ENCODE measurements around the gene MYEOV. TPM values are rescaled to one million over a fixed set of nuclear protein-coding genes. Genes with fewer than 3 reads are reported as not detected.

MYEOV gene
- total and polyA plus RNA-seq, 4 experiments from 2014 or later = not detected

DNA sequence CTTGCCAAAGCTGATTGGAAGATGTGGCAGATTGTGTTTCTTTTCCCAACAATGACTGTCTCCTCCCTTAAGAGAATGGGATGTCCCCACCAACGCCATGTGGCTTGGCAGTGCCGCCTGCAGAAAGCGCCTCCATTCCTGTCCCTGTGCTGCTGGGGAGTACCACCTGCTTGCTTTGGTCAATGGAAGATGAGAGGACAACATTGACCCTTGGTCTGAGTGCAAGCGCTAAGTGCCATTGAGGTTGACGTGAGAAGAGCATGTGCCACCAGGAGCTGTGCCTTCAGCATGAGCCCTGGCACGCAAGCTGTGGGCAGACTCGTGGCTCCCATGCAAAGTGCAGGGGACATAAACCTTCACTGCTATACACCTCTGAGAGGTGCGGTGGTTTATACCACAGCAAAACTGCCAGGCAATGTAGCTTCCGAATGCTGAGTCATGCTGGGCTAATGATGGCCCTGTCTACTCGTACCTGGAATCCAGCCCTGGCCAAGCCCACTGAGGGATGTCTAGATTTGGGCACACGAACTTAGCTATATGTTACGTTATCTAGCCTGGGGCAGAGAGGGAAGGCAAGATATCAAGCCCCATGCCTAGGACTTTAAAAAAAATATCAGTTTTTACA is 41.9 kb downstream of the MYEOV start:
- H3K9me3 Mint-ChIP-seq = peaks cover 0 to 11% (median under 1%) of the 10 kb centered on the region in 8 donors
- H3K27ac ChIP-seq (ENCODE audit: low read depth, low read length) = no peak overlapping the region
- no peaks in the 10 kb centered on the region for H3K36me3 ChIP-seq (ENCODE audit: insufficient read depth, low read length)
- CTCF ChIA-PET (ENCODE audit: partially characterized antibody) = interaction anchor here (0.9 to 1.6 kb wide), 2 partner anchors 19 to 43 kb away, joined by 3 to 4 read pairs; no protein-coding TSS in a partner anchor
- H3K4me3 Mint-ChIP-seq = no peak overlapping the region
- H3K27me3 ChIP-seq (ENCODE audit: insufficient read depth, low read length) = no peaks in the 10 kb centered on the region
- DNase-seq = no peak
- POLR2A ChIA-PET (ENCODE audit: partially characterized antibody) = no interaction called here
- H3K9me3 ChIP-seq (ENCODE audit: control insufficient read depth in 1 of 2, low read length in 2 of 2) = no peaks in the 10 kb centered on the region
- no peak overlapping the region for H3K27ac Mint-ChIP-seq
- H3K36me3 Mint-ChIP-seq = no peaks in the 10 kb centered on the region
- intact Hi-C loops (cut with micrococcal nuclease) = no loop called here
- H3K4me3 ChIP-seq (ENCODE audit: low read length in 2 of 2) = no peak overlapping the region
- no peaks in the 10 kb centered on the region for H3K27me3 Mint-ChIP-seq
- H3K4me1 Mint-ChIP-seq = peaks cover 18 to 40% (median 22%) of the 10 kb centered on the region in 4 donors
- H3K4me1 ChIP-seq (ENCODE audit: insufficient read depth, low read length) = peaks cover 23% of the 10 kb centered on the region

DNA sequence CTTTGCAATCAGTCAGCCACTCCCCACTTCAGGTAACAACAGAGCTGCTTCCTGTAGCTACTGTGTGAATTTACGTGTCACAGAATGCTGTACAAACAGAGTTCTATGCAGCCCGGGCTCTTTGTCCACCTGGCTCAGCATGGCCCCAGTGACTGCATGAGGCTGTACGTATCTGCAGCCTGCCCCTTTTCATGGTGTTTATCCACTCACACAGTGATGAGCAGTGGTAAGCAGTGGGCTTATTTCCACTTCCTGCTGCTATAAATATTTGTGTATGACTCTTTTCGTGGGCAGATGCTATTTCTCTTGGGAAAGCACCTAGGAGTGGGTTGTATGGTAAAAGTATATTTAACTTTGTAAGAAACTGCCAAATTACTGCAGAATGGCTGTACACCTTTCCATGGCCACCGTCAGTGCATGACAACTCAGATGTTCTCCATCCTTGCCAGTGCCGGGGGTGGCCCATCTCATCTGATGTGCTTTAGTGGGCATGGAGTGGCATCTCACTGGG is 43.3 kb downstream of the MYEOV start:
- ChIA-PET POLR2A (ENCODE audit: partially characterized antibody) (no interaction called here), CTCF (ENCODE audit: partially characterized antibody) (interaction anchor here (1.6 kb wide), 1 partner anchor 21 kb away, joined by 3 read pairs; no protein-coding TSS in a partner anchor)
- H3K4me1 Mint-ChIP-seq = peaks cover 18 to 40% (median 22%) of the 10 kb centered on the region in 4 donors
- Histone ChIP-seq H3K9me3 (ENCODE audit: control insufficient read depth in 1 of 2, low read length in 2 of 2) (no peaks in the 10 kb centered on the region), H3K4me3 (ENCODE audit: low read length in 2 of 2) (no peak overlapping the region), H3K27me3 (ENCODE audit: insufficient read depth, low read length) (no peaks in the 10 kb centered on the region), H3K36me3 (ENCODE audit: insufficient read depth, low read length) (no peaks in the 10 kb centered on the region), H3K27ac (ENCODE audit: low read depth, low read length) (no peak overlapping the region), H3K4me1 (ENCODE audit: insufficient read depth, low read length) (peaks cover 23% of the 10 kb centered on the region)
- peak in 4 of 5 donors; percentile 15 to 46 (median 30) for DNase-seq
- no peaks in the 10 kb centered on the region for H3K36me3 Mint-ChIP-seq
- H3K27me3 Mint-ChIP-seq = no peaks in the 10 kb centered on the region
- peaks cover 0 to 4% (median 0%) of the 10 kb centered on the region in 8 donors for H3K9me3 Mint-ChIP-seq
- peak overlapping the region; percentile 5 to 72 (median 54) for H3K4me3 Mint-ChIP-seq
- H3K27ac Mint-ChIP-seq = peak overlapping the region; percentile 26 to 90 (median 60)
- intact Hi-C loops (cut with micrococcal nuclease) = no loop called here

DNA sequence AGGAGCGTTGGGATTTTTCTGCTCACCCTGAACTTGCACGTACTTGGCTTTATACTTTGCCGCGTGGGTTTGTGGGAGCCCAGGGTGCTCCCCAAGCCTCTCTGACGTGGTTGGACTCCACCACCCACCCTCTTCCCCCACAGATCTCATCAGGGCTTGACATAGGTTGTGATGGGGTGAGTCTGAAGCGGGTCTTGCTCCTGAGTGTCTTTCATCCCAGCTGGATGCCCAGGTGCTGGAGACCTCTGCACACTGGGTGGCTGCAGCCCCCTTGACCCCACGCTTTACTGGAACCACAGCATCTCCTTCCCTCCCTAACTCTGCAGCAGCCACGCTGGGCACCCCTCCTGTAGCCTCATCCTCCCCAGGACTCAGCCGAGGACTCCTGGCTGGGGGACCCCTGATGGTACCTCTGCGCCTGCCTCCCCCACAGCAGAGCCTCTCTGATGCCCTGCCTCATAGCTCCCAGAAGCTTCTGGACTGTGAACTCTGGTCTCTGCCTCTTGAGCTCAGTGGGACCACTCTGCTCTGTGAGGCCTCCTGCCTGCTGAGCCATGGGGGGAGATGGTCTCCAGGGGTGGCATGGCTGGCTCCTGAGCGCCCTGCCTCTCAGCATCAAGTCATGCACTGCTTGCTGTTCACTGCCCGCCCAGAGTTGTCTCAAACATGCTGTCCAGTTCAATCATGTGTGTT is 45.2 kb downstream of the MYEOV start:
- Histone ChIP-seq H3K36me3 (ENCODE audit: insufficient read depth, low read length) (no peaks in the 10 kb centered on the region), H3K27ac (ENCODE audit: low read depth, low read length) (no peak overlapping the region), H3K4me1 (ENCODE audit: insufficient read depth, low read length) (peaks cover 23% of the 10 kb centered on the region), H3K4me3 (ENCODE audit: low read length in 2 of 2) (no peak overlapping the region), H3K27me3 (ENCODE audit: insufficient read depth, low read length) (no peaks in the 10 kb centered on the region), H3K9me3 (ENCODE audit: control insufficient read depth in 1 of 2, low read length in 2 of 2) (no peaks in the 10 kb centered on the region)
- ChIA-PET CTCF (ENCODE audit: partially characterized antibody) (no interaction called here), POLR2A (ENCODE audit: partially characterized antibody) (no interaction called here)
- H3K4me1 Mint-ChIP-seq = peaks cover 18 to 40% (median 22%) of the 10 kb centered on the region in 4 donors
- peaks cover 0 to 4% (median 0%) of the 10 kb centered on the region in 8 donors for H3K9me3 Mint-ChIP-seq
- H3K36me3 Mint-ChIP-seq = no peaks in the 10 kb centered on the region
- H3K4me3 Mint-ChIP-seq = peak overlapping the region in 3 of 8 donors; percentile 0 to 65 (median 63)
- intact Hi-C loops (cut with micrococcal nuclease) = no loop called here
- DNase-seq = no peak
- H3K27me3 Mint-ChIP-seq = no peaks in the 10 kb centered on the region
- peak overlapping the region in 3 of 7 donors; percentile 8 to 53 (median 32) for H3K27ac Mint-ChIP-seq

DNA sequence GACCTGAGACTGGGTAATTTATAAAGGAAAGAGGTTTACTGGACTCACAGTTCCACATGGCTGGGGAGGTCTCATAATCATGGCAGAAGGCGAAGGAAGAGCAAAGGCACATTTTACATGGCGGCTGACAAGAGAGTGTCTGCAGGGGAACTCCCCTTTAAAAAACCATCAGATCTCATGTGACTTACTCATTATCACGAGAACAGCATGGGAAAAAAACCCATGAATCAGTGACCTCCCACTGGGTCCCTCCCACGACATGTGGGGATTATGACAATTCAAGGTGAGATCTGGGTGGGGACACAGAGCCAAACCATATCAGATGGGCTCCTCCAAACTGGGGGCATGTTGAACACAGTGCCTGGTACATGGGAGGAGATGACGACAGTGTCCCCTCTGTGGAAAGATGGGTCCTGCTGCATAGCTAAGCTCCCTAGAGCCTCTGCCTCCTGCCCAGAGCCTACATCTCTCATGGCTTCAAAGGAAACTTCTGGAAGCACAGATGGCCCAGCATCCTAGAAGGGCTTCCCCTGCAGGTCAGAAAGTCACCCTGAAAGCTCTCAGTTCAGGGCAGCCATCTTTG is 46.1 kb downstream of the MYEOV start:
- CTCF ChIA-PET (ENCODE audit: partially characterized antibody) = no interaction called here
- no peak overlapping the region for H3K27ac ChIP-seq (ENCODE audit: low read depth, low read length)
- H3K4me1 Mint-ChIP-seq = peaks cover 18 to 40% (median 22%) of the 10 kb centered on the region in 4 donors
- H3K9me3 ChIP-seq (ENCODE audit: control insufficient read depth in 1 of 2, low read length in 2 of 2) = no peaks in the 10 kb centered on the region
- no peak for DNase-seq
- H3K27ac Mint-ChIP-seq = no peak overlapping the region
- no peak overlapping the region for H3K4me3 Mint-ChIP-seq
- H3K27me3 Mint-ChIP-seq = no peaks in the 10 kb centered on the region
- H3K4me1 ChIP-seq (ENCODE audit: insufficient read depth, low read length) = peaks cover 23% of the 10 kb centered on the region
- intact Hi-C loops (cut with micrococcal nuclease) = no loop called here
- POLR2A ChIA-PET (ENCODE audit: partially characterized antibody) = interaction anchor here (0.6 kb wide), 1 partner anchor 33 kb away, joined by 3 read pairs; no protein-coding TSS in a partner anchor
- H3K9me3 Mint-ChIP-seq = peaks cover 0 to 4% (median 0%) of the 10 kb centered on the region in 8 donors
- no peak overlapping the region for H3K4me3 ChIP-seq (ENCODE audit: low read length in 2 of 2)
- H3K36me3 ChIP-seq (ENCODE audit: insufficient read depth, low read length) = no peaks in the 10 kb centered on the region
- no peaks in the 10 kb centered on the region for H3K36me3 Mint-ChIP-seq
- no peaks in the 10 kb centered on the region for H3K27me3 ChIP-seq (ENCODE audit: insufficient read depth, low read length)

DNA sequence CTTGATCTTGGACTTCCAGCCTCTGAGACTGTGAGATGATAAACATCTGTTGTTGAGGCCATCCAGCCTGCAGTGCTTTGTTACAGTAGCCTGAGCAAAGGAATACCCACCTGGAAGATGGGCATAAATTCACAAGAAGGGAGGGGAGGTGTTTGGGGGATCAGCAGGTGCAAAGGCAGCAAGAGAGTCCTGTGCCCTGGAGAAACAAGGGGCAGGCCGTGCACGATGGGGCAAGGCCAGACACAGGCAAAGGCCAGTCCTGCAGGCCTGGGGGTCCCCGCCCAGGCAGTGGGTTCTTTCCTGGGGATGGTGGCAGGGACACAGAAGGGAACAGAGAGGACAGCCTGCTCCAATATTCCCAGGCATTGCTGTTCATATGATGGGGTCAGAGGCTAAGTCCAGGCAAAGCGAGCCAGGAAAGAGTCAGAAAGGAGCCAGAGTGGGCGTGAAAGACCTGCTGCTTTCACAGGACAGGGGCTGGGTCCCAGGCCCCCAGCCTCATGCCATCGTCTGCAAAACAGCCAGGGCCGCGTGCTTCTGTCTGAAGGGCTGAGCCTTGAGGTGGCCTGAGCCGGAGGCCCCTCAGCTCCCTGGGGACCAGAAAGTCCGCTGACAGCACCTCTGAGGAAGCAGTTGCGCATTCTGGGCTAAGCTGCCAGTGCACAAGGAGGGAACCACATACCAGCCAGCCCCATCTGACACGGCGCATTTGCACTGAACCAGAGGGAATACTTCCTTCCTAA is 48.8 kb downstream of the MYEOV start:
- intact Hi-C loops (cut with micrococcal nuclease) = no loop called here
- Histone ChIP-seq H3K4me3 (ENCODE audit: low read length in 2 of 2) (no peak overlapping the region), H3K4me1 (ENCODE audit: insufficient read depth, low read length) (peaks cover 12% of the 10 kb centered on the region), H3K27me3 (ENCODE audit: insufficient read depth, low read length) (no peaks in the 10 kb centered on the region), H3K27ac (ENCODE audit: low read depth, low read length) (no peak overlapping the region), H3K9me3 (ENCODE audit: control insufficient read depth in 1 of 2, low read length in 2 of 2) (no peaks in the 10 kb centered on the region), H3K36me3 (ENCODE audit: insufficient read depth, low read length) (no peaks in the 10 kb centered on the region)
- no peaks in the 10 kb centered on the region for H3K27me3 Mint-ChIP-seq
- peaks cover 0 to 5% (median 0%) of the 10 kb centered on the region in 8 donors for H3K9me3 Mint-ChIP-seq
- DNase-seq = no peak
- no peaks in the 10 kb centered on the region for H3K36me3 Mint-ChIP-seq
- ChIA-PET CTCF (ENCODE audit: partially characterized antibody) (no interaction called here), POLR2A (ENCODE audit: partially characterized antibody) (no interaction called here)
- peaks cover 7 to 16% (median 11%) of the 10 kb centered on the region in 4 donors for H3K4me1 Mint-ChIP-seq
- no peak overlapping the region for H3K27ac Mint-ChIP-seq
- H3K4me3 Mint-ChIP-seq = no peak overlapping the region

DNA sequence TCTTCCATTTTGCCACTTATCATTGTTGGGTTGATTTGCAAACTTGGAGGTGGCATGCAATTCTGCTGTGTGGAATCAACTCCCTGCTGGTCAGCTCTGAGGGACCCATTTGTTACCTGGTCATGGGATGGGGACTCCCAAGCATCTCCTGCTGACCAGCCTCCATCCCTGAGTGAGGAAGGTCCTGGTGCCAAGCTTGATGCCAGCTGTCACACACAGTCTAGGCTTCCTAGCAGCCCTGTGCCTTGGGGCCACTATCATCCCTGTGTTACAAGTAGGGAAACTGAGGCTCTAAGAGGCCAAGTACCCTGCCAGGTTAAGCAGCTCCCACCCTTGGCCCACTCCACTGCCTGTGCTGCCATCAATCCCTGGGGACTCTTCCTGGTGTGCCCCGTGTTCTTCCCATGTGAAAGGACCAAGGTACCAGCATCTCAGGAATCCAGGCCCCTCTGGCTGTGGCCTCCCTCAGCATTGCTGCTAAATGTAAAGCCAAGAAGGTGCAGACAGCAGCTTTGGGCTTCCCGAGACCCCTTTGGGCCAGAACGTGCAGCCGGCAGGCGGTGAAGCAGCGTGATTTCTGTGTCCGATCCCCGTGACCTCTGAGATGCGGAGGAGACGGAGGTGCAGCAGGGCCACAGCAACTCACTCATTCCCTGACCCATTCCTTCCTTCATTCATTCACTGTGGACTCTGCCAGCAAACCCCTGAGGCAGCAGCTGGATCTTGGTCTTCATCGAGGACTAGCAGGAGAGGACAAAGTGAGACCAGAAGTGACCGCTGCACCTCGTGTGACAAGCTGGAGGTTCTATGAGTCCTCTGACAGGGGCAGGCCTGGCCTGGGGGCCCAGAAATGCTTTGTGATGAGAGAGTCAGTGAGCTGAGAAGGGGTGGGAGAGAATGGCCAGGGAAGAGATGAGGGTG is 49.7 kb downstream of the MYEOV start:
- Histone ChIP-seq H3K9me3 (ENCODE audit: control insufficient read depth in 1 of 2, low read length in 2 of 2) (no peaks in the 10 kb centered on the region), H3K4me1 (ENCODE audit: insufficient read depth, low read length) (peaks cover 7% of the 10 kb centered on the region), H3K27ac (ENCODE audit: low read depth, low read length) (no peak overlapping the region), H3K27me3 (ENCODE audit: insufficient read depth, low read length) (no peaks in the 10 kb centered on the region), H3K4me3 (ENCODE audit: low read length in 2 of 2) (no peak overlapping the region), H3K36me3 (ENCODE audit: insufficient read depth, low read length) (no peaks in the 10 kb centered on the region)
- H3K4me3 Mint-ChIP-seq = peak overlapping the region in 1 of 8 donors; percentile 38
- peaks cover 3 to 11% (median 6%) of the 10 kb centered on the region in 4 donors for H3K4me1 Mint-ChIP-seq
- no peak overlapping the region for H3K27ac Mint-ChIP-seq
- H3K36me3 Mint-ChIP-seq = no peaks in the 10 kb centered on the region
- DNase-seq = no peak
- intact Hi-C loops (cut with micrococcal nuclease) = no loop called here
- CTCF ChIA-PET (ENCODE audit: partially characterized antibody) = no interaction called here
- no peaks in the 10 kb centered on the region for H3K27me3 Mint-ChIP-seq
- peaks cover 0 to 6% (median 3%) of the 10 kb centered on the region in 8 donors for H3K9me3 Mint-ChIP-seq
- POLR2A ChIA-PET (ENCODE audit: partially characterized antibody) = no interaction called here
